Measurements from ENCODE around the gene SHE.
"Not testable (repeated sequence)": the region's sequence is repeated elsewhere in the genome, so short reads cannot be mapped to it uniquely, and the experiment has no call there.

Gene SHE

GRCh38 chr1:154514066-154514553 lies 11.9 kb upstream of the SHE start:
- no peak for DNase-seq

GRCh38 chr1:154512760-154513159 lies 10.5 kb upstream of the SHE start:
- DNase-seq: no peak

- no peak for DNase-seq
These were observed 1.7 kb upstream of the SHE start for GRCh38 chr1:154503898-154504297.

- DNase-seq: no peak
These were observed 518 bp upstream of the SHE start for GRCh38 chr1:154502744-154503115.

GRCh38 chr1:154501423-154502065 lies 668 bp downstream of the SHE start:
- peak in 1 of 51 donors; percentile 11 for DNase-seq

- DNase-seq: no peak
These were observed 1.7 kb downstream of the SHE start for GRCh38 chr1:154500533-154500932.

GRCh38 chr1:154499446-154499845 lies 2.8 kb downstream of the SHE start:
- DNase-seq: no peak

GRCh38 chr1:154497026-154497806 lies 5.0 kb downstream of the SHE start:
- DNase-seq: no peak

GRCh38 chr1:154496383-154496782 lies 5.8 kb downstream of the SHE start:
- no peak for DNase-seq

- no peak for DNase-seq
These were observed 6.5 kb downstream of the SHE start for GRCh38 chr1:154495496-154496273.

GRCh38 chr1:154493276-154493675 lies 8.9 kb downstream of the SHE start:
- DNase-seq: peak in 5 of 51 donors; percentile 5 to 25 (median 16)

GRCh38 chr1:154492115-154492514 lies 10.1 kb downstream of the SHE start:
- no peak for DNase-seq

GRCh38 chr1:154490317-154490716 lies 11.9 kb downstream of the SHE start:
- DNase-seq: no peak

GRCh38 chr1:154489695-154490274 lies 12.4 kb downstream of the SHE start:
- no peak for DNase-seq

- DNase-seq: no peak
These were observed 13.3 kb downstream of the SHE start for GRCh38 chr1:154488922-154489321.

- DNase-seq: not testable (repeated sequence)
These were observed 15.5 kb downstream of the SHE start for GRCh38 chr1:154486756-154487155.

GRCh38 chr1:154485910-154486496 lies 16.2 kb downstream of the SHE start:
- DNase-seq: no peak

- DNase-seq: no peak
These were observed 17.1 kb downstream of the SHE start for GRCh38 chr1:154485106-154485505.

- DNase-seq: no peak
These were observed 18.0 kb downstream of the SHE start for GRCh38 chr1:154483941-154484803.

- DNase-seq: no peak
These were observed 21.2 kb downstream of the SHE start for GRCh38 chr1:154481053-154481452.

Data from hypothalamus (tissue), 51 donors.